Epidermal melanocyte (primary cell): ENCODE results near the gene VEPH1.

ENCODE experiments used
- DNase-seq: peaks from one replicate; pipeline ENCODE4 v3.0.0; 2011; ENCODE audit warnings: low spot score; ENCODE audit not compliant: insufficient read length

The VEPH1 gene

GRCh38 chr3:157429708-157430107 is 73.5 kb downstream of the VEPH1 start:
- no peak for DNase-seq

- no peak for DNase-seq
Measured at GRCh38 chr3:157428853-157429252, 74.4 kb downstream of the VEPH1 start.

GRCh38 chr3:157427901-157428300 is 75.3 kb downstream of the VEPH1 start:
- DNase-seq: no peak

- DNase-seq: no peak
Measured at GRCh38 chr3:157423337-157423736, 79.9 kb downstream of the VEPH1 start.

- no peak for DNase-seq
Measured at GRCh38 chr3:157420606-157421130, 82.5 kb downstream of the VEPH1 start.

- no peak for DNase-seq
Measured at GRCh38 chr3:157418104-157418503, 85.1 kb downstream of the VEPH1 start.

- no peak for DNase-seq
Measured at GRCh38 chr3:157417247-157417646, 86.0 kb downstream of the VEPH1 start.

GRCh38 chr3:157416347-157417087 is 86.7 kb downstream of the VEPH1 start:
- DNase-seq: no peak

GRCh38 chr3:157414861-157415260 is 88.4 kb downstream of the VEPH1 start:
- no peak for DNase-seq

- DNase-seq: no peak
Measured at GRCh38 chr3:157412323-157412855, 90.8 kb downstream of the VEPH1 start.

- no peak for DNase-seq
Measured at GRCh38 chr3:157410945-157411344, 92.3 kb downstream of the VEPH1 start.

- DNase-seq: no peak
Measured at GRCh38 chr3:157409516-157409915, 93.7 kb downstream of the VEPH1 start.

- no peak for DNase-seq
Measured at GRCh38 chr3:157408499-157409149, 94.6 kb downstream of the VEPH1 start.

GRCh38 chr3:157407769-157408168 is 95.4 kb downstream of the VEPH1 start:
- no peak for DNase-seq

- DNase-seq: no peak
Measured at GRCh38 chr3:157406394-157406793, 96.8 kb downstream of the VEPH1 start.

- no peak for DNase-seq
Measured at GRCh38 chr3:157405457-157405856, 97.8 kb downstream of the VEPH1 start.

GRCh38 chr3:157404381-157404780 is 98.8 kb downstream of the VEPH1 start:
- no peak for DNase-seq

GRCh38 chr3:157398598-157398997 is 104.6 kb downstream of the VEPH1 start:
- DNase-seq: no peak

- DNase-seq: no peak
Measured at GRCh38 chr3:157394411-157394810, 108.8 kb downstream of the VEPH1 start.

GRCh38 chr3:157393113-157393512 is 110.1 kb downstream of the VEPH1 start:
- no peak for DNase-seq

GRCh38 chr3:157392104-157392503 is 111.1 kb downstream of the VEPH1 start:
- no peak for DNase-seq

GRCh38 chr3:157390713-157391515 is 112.3 kb downstream of the VEPH1 start:
- DNase-seq: no peak
